Skin epidermis (tissue), 12 donors: Measurements from ENCODE around the gene ACSF3.
A peak's percentile ranks its signal among the peaks of the same experiment; 100 is the strongest.
"Not testable (repeated sequence)": the region's sequence is repeated elsewhere in the genome, so short reads cannot be mapped to it uniquely, and the experiment has no call there.

Source experiments
- H3K27ac ChIP-seq, 21 experiments: fragments of 200-600 bp; sonication (generic) in 11 of 21; one replicate each; pipeline ENCODE4 v1.5.0; 2020; ENCODE audit warnings: mild to moderate bottlenecking in 3 of 21, inconsistent platforms in 2 of 21, moderate library complexity in 2 of 21
- H3K4me3 ChIP-seq, 7 experiments: fragments of 200-600 bp; sonication (generic) in 2 of 7; one replicate each; pipeline ENCODE4 v1.5.0; 2020; ENCODE audit warnings: inconsistent platforms in 2 of 7, mild to moderate bottlenecking in 2 of 7, moderate library complexity in 1 of 7

Gene ACSF3

DNA sequence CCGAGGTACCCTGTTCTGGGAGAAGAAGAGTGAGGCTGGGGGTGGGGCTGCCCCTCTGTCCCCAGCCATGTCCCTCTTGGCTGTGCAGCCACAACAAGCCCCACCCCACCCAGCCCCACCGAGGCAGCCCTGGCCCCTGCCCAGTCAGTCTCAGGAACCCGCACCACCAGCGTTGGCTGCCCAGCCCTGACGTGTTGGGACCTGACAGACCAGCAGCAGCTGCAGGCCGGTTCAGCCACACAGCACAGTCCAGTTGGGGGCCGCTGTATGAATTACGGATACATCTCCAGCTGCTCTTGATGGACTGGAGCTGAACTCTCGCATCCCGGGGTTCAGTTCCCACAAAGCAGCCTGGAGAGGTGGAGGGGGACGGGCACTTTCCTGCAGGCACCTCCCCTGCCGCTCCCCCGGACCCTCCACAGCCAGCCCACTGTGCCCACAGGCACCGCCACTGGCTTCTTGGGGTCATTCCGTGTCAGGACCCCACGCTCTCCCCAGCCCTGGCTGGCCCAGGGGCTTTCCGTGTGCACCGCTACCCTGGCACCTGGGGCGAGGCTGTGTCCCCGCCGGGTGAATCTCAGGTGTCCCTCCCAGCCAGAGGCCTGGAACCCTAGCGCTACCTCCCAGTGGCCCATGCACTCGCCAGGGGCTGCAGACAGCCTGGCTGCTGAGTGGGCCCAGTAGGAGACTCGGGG lies 84.9 kb downstream of the ACSF3 start:
- no peak overlapping the region for H3K4me3 ChIP-seq
- no peak overlapping the region for H3K27ac ChIP-seq

DNA sequence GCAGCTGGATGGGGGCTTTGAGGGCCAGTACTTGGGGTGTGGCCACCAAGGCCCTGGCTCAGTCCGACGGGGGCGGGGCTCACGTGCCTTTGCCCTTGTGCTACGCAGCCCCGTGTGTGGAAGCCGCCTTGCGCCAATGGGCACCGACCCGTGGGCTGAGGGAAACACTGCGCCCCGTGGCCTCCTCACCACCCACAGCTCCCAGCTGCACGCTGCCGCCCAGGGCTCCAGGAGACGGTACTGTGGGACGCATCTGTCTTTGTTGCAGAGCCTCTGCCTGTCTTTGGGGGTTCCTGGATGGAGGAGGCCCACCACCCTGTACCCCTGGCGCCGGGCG lies 85.5 kb downstream of the ACSF3 start:
- Histone ChIP-seq H3K4me3 (no peak overlapping the region), H3K27ac (no peak overlapping the region)

DNA sequence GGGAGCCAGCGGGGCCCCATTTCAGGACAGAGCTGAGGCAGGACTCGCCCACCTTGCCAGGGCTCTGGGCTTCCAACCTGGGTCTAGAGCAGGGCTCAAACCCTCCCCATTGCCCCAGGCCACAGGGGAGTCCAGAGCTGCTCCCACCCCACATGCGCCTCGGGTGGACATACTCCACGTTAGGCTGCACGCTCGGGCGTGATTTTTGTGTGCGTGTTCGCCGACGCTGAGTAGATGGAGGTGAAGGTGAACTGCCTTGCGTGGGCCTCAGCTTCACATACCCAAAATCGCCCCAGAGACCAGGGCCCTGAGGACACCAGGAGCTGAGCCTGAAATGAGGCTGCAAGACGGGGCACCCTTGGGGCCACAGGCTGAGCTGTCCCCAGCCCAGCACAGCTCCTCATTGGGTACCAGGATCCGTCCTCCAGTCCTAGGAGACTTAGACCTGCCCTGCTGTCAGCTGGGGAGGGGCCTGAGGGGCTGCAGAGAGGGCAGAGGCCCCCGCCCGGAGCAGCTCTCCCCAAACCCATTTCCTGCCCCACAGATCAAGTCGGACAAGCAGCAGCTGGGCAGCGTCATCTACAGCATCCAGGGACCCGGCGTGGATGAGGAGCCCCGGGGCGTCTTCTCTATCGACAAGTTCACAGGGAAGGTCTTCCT lies 86.1 kb downstream of the ACSF3 start:
- Histone ChIP-seq H3K27ac (no peak overlapping the region), H3K4me3 (no peak overlapping the region)

DNA sequence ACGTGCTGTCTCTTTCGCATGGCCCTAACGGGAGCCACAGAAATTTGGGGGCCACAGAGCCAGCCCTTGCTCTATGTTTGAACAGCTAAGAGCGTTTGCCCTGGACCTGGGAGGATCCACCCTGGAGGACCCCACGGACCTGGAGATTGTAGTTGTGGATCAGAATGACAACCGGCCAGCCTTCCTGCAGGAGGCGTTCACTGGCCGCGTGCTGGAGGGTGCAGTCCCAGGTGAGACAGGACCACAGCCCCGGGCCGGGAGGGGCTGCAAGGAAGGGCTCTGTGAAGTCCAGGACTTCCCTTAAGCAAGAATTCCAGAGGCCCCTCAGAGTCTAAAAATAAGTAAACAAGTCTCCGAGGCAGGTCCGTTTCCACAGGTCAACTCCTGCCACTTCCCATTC lies 89.8 kb downstream of the ACSF3 start:
- no peak overlapping the region for H3K4me3 ChIP-seq
- no peak overlapping the region for H3K27ac ChIP-seq

DNA sequence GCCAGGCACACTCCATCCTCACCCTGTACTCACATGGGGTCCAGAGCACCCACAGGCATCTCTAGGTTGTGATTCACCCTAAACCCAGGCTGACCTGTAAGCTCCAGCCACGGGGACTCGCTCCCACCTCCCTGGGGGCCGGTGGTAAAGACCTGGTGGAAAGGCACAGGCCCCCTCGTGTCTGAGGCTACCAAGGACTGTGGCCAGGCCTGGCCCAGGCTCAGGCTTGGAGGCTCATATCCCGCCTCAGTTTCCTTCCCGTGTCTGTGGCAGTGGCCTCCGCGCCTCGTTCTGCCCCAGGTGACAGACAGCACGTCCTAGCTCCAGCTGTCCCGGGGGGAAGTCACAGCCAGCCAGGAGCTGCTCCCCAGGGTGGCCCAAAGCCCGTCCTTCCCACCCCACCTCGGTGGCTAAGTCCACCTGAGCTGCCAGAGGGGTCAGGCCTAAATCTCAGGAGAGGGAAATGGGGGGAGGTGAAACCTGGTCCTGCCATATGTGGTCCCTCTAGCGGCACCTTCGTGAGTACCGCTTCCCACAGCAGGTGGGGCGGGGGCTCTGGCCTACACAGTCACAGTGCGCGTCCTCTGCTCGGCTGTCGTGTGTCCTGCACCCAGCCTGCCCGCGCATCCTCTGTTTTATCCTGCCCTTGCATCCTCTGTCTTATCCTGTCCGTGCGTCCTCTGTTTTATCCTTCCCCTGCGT lies 90.5 kb downstream of the ACSF3 start:
- Histone ChIP-seq H3K4me3 (no peak overlapping the region), H3K27ac (no peak overlapping the region)

DNA sequence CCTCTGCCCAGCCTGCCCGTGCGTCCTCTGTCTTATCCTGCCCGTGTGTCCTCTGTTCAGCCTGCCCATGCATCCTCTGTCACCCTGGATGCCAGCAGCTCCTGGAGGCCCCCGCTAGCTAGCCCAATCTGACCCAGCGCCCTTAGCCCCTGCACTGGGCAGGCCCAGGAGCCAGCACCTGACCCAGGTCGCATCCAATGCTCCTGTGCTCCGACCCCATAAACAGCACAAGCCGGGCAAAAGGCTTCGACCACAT lies 91.0 kb downstream of the ACSF3 start:
- H3K27ac ChIP-seq, result no peak overlapping the region
- no peak overlapping the region for H3K4me3 ChIP-seq

DNA sequence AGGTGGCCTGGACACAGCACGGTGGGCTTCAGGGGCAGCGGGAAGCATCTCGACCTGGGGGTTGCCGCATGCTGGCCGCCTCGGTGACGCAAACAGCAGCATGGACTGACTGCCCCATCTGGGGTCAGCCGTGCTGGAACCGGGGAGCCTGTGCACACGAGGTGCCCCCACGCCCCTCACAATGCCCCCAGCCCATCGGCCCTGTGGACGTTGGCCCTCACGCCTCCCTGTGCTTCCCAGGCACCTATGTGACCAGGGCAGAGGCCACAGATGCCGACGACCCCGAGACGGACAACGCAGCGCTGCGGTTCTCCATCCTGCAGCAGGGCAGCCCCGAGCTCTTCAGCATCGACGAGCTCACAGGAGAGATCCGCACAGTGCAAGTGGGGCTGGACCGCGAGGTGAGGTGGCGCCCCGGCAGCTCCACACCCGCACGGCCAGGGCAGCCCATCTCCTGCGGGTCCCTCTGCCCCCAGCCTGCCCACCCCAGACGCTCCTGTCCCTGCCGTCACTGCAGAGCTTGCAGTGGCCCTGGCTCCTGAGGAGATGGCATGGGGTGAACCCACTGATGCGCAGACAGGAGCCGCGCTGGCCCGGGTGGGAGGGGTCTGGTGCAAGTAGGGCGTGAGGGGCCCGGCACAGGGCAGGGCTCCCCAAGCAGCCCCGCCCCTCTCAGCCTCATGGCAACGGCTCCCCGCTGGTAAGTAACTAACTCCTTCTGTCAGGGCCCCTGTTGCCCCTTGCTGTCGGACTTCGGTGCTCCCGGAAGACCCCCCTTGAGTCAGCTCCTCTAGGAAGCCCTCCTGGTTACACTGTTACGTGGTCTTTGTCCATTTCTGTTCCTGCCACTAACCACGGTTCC lies 91.5 kb downstream of the ACSF3 start:
- H3K27ac ChIP-seq, result no peak overlapping the region
- H3K4me3 ChIP-seq, result no peak overlapping the region

DNA sequence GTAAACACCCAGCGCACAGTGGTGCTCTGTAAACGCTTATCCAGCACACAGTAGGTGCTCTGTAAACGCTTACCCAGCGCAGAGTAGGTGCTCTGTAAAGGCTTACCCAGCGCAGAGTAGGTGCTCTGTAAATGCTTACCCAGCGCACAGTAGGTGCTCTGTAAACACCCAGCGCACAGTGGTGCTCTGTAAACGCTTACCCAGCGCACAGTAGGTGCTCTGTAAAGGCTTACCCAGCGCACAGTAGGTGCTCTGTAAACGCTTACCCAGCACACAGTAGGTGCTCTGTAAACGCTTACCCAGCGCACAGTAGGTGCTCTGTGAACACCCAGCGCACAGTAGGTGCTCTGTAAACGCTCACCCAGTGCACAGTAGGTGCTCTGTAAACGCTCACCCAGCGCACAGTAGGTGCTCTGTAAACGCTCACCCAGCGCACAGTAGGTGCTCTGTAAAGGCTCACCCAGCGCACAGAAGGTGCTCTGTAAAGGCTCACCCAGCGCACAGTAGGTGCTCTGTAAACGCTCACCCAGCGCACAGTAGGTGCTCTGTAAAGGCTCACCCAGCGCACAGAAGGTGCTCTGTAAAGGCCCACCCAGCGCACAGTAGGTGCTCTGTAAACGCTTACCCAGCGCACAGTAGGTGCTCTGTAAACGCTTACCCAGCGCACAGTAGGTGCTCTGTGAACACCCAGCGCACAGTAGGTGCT lies 92.4 kb downstream of the ACSF3 start:
- not testable (repeated sequence) for H3K4me3 ChIP-seq, H3K27ac ChIP-seq

DNA sequence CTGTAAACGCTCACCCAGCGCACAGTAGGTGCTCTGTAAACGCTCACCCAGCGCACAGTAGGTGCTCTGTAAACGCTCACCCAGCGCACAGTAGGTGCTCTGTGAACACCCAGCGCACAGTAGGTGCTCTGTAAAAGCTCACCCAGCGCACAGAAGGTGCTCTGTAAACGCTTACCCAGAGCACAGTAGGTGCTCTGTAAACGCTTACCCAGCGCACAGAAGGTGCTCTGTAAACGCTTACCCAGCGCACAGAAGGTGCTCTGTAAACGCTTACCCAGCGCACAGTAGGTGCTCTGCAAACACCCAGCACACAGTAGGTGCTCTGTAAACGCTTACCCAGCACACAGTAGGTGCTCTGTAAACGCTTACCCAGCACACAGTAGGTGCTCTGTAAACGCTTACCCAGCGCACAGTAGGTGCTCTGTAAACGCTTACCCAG lies 93.0 kb downstream of the ACSF3 start:
- H3K27ac ChIP-seq, H3K4me3 ChIP-seq: not testable (repeated sequence)

DNA sequence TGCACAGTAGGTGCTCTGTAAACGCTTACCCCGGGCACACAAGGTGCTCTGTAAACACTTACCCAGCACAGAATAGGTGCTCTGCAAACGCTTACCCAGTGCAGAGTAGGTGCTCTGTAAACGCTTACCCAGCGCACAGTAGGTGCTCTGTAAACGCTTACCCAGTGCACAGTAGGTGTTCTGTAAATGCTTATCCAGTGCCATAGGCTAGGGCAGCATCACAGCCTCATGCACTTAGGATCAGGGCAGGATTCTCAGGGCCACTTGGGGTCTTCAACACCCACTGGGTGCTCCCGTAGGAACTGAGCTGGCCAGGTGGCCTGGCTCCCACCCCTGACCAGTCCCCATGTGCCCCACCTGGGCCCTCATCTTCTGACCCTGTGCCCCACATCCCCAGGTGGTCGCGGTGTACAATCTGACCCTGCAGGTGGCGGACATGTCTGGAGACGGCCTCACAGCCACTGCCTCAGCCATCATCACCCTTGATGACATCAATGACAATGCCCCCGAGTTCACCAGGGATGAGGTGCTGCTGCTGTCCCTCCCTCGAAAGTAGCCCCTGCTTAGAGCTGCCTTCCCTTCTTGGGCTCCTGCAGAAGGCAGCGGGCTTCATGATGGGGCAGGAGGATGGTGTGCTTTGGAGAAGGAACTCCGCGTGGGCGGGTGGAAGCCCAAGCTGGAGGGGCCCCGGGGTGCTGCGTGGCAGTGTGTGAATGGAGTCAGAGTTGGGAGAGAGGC lies 93.5 kb downstream of the ACSF3 start:
- no peak overlapping the region for H3K27ac ChIP-seq
- H3K4me3 ChIP-seq, result no peak overlapping the region

DNA sequence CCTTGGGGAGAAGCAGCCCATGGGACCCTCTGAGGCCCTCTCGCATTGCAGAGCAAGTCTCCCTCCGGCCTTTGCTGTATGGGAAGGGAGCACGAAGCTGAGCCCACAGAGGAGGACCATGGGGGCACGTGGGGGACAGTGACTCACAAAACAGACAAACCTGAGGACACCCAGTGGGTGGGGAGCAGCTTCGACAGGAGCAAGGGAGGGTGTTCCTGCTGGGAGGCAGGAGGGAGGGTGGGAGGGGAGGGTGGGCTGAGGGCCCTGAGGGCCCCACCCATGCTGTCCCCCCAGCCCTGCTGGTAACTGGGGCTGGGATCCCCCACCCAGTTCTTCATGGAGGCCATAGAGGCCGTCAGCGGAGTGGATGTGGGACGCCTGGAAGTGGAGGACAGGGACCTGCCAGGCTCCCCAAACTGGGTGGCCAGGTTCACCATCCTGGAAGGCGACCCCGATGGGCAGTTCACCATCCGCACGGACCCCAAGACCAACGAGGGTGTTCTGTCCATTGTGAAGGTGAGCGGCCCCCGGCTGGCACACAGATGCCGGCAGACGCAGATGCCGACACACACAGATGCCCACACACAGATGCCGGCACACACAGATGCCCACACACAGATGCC lies 94.2 kb downstream of the ACSF3 start:
- H3K27ac ChIP-seq, result no peak overlapping the region
- no peak overlapping the region for H3K4me3 ChIP-seq

DNA sequence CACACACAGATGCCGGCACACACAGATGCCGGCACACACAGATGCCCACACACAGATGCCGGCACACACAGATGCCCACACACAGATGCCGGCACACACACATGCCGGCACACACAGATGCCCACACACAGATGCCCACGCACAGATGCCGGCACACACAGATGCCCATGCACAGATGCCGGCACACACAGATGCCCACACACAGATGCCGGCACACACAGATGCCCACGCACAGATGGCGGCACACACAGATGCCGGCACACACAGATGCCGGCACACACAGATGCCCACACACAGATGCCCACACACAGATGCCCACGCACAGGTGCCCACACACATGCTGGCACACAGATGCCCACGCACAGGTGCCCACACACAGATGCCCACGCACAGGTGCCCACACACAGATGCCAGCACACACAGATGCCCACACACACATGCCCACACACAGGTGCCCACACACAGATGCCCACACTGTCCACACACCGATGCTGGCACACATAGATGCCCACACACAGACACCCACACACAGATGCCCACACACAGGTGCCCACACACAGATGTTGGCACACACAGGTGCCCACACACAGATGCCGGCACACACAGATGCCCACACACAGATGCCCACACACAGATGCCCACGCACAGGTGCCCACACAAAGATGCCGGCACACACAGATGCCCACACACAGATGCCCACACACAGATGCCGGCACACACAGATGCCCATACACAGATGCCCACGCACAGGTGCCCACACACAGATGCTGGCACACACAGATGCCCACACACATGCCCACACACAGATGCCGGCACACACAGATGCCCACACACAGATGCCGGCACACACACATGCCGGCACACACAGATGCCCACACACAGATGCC lies 95.1 kb downstream of the ACSF3 start:
- H3K4me3 ChIP-seq, H3K27ac ChIP-seq: not testable (repeated sequence)

DNA sequence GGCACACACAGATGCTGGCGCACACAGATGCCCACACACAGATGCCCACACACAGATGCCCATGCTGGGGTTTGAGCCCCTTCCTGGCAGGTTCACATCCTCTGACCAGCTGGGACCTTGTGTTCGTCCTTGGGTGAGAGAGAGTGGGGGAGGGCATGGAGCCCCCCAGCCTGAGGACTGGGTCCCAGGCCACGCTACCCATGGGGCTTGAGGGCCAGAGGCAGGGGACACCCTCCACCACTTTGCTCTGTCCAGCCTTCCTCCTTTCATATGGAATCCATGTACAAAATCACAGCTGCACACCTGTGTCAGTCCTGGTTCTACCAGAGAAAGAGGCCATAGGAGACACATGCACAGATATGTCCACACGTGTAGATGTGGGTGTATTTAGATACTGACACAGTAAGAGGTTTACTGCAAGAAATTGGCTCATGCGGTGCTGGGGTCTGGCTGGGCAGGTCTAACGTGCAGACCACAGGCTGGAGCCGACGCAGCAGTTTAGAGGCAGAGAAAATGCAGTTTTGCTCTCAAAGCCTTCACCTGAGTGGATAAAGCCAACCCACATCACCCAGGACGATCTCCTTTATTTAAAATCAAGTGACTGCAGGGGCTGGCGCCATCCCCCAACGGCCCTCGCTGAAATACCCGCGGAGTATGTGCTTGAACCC lies 95.8 kb downstream of the ACSF3 start:
- no peak overlapping the region for H3K27ac ChIP-seq
- no peak overlapping the region for H3K4me3 ChIP-seq

DNA sequence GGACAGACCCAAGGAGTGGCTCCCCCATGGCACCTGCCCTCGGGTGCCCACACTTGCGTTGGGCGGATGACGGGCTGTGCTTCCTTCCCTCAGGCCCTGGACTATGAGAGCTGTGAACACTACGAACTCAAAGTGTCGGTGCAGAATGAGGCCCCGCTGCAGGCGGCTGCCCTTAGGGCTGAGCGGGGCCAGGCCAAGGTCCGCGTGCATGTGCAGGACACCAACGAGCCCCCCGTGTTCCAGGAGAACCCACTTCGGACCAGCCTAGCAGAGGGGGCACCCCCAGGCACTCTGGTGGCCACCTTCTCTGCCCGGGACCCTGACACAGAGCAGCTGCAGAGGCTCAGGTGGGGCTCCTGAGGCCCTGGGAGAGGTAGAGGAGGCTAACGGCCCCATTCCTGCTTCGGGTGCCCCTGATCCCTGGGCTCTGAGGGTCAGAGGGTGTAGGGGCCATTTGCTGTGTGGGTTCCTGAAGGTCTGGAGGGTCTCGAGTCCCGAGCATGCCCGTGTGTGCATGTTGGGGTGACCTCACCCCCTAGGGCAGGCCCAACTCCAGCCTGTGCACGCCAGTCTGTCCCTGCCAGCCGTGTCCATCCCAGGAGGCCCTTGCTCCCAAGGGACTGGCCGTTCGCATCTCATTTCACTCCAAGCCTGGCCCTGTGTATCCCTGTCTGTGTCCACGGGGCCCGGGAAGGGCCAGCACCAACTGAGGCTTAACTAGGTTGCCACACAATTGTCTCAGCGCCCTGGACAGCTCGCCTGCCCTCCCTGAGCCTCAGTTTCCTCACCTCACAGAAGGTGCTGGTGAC lies 96.7 kb downstream of the ACSF3 start:
- Histone ChIP-seq H3K27ac (no peak overlapping the region), H3K4me3 (no peak overlapping the region)

DNA sequence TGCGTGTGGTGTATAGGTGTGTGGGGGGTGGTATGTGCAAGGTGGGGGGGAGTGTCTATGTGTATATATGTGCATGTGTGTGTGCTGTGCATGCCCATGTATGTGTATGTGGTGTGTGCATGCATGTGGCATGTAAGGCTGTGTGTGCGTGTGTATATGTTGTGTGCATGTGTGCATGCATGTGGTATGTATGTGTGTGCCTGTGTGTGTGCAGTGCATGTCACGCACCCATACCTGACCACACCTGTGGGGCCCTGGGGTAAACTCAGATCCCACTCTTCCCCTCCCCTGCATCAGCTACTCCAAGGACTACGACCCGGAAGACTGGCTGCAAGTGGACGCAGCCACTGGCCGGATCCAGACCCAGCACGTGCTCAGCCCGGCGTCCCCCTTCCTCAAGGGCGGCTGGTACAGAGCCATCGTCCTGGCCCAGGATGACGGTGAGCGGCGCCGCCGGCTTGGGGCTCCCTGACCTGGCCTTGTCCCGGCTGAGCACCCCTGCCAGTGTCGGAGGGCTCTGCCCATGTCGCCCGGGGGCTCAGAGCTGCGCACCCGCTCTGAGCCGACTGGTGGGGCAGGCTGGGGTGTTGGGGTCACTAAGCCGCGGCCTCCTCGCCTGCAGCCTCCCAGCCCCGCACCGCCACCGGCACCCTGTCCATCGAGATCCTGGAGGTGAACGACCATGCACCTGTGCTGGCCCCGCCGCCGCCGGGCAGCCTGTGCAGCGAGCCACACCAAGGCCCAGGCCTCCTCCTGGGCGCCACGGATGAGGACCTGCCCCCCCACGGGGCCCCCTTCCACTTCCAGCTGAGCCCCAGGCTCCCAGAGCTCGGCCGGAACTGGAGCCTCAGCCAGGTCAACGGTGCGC lies 97.6 kb downstream of the ACSF3 start:
- peak overlapping the region in 2 of 7 experiments; percentile 13 to 27 for H3K4me3 ChIP-seq
- no peak overlapping the region for H3K27ac ChIP-seq

DNA sequence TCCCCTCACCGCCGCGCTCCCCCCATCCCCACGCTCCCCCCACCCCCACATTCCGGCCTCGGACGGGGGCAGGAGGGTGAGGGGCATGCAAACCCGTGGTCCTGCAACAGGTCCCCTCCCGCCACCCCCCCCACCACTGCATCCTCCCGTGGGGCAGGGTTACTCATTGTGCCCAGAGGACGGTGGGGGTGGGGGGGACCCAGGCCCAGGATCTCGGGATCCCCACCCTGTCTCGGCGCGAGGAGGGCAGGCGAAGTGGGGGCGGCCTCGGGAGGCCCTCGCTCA lies 98.2 kb downstream of the ACSF3 start:
- Histone ChIP-seq H3K4me3 (peak overlapping the region; percentile 1 to 31 (median 22)), H3K27ac (peak overlapping the region in 2 of 21 experiments; percentile 28 to 29)
